Stimulated activated CD8-positive, alpha-beta memory T cell treated with anti-CD3 and anti-CD28 coated beads, Interleukin-7, amount 100 ng/mL, for 4 hours (primary cell): ENCODE results near the gene FREM2.

Experiments used
- DNase-seq, 2 donors: peaks; one replicate each; pipeline ENCODE4 v3.0.0-alpha.2; 2020; ENCODE audit warnings: low read depth in 2 of 2

The FREM2 gene

GRCh38 chr13:38687246-38688229 is 661 bp downstream of the FREM2 start:
- no peak for DNase-seq

DNA sequence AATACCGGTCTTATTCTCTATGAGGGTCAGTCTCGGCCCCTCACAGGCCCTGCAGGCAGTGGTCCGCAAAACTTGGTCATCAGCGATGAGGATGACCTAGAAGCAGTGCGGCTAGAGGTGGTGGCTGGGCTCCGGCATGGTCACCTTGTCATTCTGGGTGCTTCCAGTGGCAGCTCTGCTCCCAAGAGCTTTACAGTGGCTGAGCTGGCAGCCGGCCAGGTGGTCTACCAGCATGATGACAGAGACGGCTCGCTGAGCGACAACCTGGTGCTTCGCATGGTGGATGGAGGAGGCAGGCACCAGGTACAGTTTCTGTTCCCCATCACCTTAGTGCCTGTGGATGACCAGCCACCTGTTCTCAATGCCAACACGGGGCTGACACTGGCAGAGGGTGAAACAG is 1.8 kb downstream of the FREM2 start:
- DNase-seq: no peak

- DNase-seq: no peak
These were observed 3.4 kb downstream of the FREM2 start for GRCh38 chr13:38690231-38690630.

DNA sequence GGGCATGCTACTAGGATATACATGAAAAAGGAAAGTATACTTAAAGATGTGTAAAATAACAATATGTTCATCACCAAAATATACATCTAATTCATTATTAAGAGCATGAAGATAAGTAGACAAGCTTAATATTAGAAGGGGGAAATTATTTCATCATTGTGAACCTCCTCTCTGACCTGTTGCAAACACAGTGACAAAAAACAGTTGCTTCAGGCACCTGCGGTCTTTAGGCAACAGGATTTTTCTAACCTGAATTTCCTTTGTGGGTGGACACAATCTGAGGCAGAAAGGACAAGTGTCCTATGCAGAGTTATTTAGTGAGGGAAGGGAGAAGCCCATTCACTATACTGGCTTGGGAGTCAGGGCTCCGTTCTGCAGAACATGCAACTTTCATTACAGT is 6.3 kb downstream of the FREM2 start:
- DNase-seq: no peak

GRCh38 chr13:38693641-38694040 is 6.8 kb downstream of the FREM2 start:
- DNase-seq: no peak

DNA sequence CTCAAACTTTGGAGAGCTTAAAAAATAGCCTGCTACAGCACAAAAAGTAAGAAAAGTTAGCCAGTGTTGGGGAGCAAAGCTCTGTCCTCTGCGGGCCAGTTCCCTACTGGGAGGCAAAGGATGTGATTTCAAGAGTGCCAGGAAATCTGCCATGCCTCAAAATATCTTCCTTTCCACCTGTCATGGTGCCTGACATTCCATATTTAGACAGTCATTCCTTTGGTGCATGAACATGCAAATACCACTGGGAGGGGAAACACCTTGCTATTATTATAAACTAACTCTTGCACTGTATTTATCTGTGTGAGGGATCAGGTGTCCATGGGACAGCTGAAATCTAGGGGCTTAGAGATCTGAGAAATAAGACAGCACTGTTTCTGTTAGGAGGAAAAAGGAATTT is 10.3 kb downstream of the FREM2 start:
- DNase-seq: no peak

GRCh38 chr13:38697628-38698333 is 10.9 kb downstream of the FREM2 start:
- DNase-seq: no peak

DNA sequence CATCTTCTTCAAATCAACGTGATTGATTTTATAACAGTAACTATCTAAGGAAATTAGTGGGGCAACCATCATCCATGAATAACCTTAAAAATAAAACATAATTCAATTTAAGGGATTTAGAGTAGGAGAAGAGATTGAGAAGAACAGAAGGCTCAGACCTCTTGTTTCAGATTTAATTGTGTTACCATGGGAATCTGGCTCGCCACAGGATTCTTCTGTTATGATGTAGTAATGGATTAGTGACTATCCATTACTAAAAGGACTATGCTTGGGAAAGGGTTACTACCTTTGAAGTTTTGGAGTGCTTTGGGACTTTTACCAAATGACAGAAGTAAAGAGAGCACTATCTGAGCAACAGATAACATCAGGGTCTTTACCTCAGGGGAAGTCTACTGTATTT is 13.2 kb downstream of the FREM2 start:
- no peak for DNase-seq

- DNase-seq: no peak
These were observed 15.8 kb downstream of the FREM2 start for GRCh38 chr13:38702669-38703068.

DNA sequence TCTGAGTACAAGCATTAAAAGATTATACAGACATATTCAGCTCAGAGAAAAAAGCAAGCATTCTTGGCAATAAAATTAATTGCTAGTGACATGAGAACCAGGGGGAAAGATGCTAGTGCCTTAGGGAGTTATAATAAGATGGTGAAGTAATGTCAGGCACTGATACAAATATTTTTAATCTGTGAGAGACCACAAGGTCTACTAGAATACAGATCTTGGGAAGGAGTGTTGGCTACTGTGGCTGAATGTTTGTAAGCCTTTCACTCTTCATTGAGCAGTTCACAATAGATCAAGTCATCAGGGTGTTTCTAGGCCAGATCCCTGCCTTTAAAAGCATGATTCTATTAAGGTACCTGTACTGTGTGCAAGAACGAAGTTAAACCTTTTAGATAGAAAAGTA is 16.4 kb downstream of the FREM2 start:
- no peak for DNase-seq

DNA sequence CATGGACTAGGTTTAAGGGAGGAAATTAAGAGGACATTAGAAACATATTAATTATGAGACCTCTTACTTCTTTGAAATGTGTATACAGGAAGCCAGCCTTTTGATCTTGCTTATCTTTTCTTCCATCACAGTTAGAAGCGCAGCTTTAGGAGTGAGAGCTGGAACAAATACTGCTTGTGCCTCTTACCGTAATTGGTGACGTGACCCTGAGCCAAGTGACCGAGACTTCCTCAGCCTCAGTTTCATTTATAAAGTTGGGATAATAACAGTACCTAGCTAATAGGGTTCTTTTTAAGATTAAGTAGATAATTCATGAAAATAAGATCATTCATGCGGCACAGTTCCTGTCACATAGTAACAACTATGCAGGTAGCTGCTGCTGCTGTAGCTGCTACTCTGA is 18.5 kb downstream of the FREM2 start:
- DNase-seq: no peak

DNA sequence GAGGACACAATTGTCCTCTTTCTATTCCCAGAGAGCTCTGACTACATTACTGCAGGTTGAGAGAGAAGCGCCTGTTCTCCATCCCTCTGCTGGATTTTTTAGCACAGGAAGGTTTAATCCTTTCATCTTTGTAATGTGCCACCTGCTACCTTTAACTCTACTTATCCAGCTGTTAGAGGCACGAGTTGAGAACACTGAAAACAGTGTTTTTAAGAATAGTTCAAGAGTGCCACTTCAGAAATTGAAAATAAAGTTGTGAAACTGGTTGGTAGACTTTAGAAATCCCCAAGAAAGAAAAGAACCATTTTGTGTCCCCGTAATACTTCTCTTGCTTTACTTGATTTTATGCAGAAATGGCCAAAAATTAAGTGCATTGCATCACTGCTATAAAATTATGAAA is 20.6 kb downstream of the FREM2 start:
- no peak for DNase-seq

- no peak for DNase-seq
These were observed 26.2 kb downstream of the FREM2 start for GRCh38 chr13:38713046-38713445.

- no peak for DNase-seq
These were observed 31.5 kb downstream of the FREM2 start for GRCh38 chr13:38718374-38718773.

DNA sequence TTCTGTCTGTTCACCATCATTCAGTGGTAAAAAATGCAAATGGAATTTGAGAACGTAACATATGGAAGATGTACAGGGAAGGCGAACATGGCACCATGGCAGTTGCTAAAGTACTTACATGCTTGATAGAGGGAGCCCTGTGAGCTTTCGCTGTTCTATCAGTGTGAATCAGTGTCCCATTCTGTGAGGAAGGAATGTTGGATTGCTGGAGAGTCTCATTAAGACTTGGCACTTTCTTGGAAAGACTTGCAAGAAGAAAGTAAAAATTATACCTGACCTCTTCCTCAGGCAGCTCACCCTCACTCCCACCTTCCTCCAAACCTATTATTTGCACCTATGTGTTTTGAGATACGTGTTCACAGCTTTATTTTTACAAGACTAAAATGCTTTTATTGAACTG is 43.5 kb downstream of the FREM2 start:
- DNase-seq: no peak

DNA sequence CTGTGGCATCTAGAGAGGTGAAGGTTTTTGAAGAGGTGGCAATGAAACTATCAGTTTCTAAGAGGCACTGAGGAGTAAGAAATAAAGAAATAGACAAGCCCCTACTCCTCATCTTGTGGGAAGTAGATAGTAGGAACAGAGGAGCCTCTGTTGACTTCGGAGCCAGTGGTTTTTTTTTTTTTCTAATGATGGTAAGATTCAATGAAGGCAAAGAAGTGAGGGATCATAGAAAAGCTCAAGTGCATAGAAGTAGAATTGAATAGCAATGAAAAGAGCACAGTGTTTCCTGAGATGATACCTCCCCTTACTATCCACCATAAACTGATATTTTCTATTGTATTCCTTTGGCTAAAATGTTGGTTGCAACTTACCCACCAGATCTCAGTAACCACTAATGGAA is 46.3 kb downstream of the FREM2 start:
- no peak for DNase-seq

GRCh38 chr13:38735665-38736440 is 49.0 kb downstream of the FREM2 start:
- no peak for DNase-seq

DNA sequence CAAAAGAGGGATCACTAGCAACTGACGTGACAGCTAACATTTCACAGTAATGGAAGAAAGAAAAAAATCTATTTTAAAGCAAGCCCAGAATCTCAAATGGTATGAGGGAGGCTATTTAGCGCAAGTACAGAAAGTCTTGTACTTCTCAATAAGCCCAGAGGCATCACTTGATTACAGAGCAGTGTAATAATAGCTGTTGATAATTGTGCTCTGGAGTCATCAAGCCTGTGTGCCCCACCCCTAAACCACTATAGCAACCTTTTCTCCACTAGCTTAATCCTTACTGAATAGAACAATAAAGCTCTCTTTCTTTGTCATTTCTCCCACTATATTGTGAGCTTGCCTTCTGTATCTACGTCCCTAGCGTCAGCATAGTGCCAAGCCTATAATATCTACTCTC is 56.6 kb downstream of the FREM2 start:
- DNase-seq: no peak

DNA sequence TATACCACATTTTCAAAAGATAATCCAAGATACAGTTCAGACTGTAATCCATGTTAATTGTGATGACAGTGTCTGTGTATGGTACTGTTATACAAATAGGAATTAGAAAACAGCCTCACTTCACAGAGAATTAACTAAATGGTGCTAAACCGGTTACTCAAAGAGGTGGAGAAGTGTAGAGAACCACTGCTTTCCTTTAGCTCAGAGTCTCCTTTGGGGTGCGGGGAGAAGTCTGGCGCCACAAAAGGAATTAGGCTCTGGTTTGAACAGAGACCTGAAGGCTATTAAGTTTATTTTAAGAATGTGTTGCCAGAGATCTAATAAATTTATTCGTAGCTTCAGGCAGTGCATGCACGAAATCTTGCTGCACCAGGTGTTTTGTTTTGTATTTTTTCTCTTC is 65.8 kb downstream of the FREM2 start:
- DNase-seq: no peak

- DNase-seq: no peak
These were observed 67.0 kb downstream of the FREM2 start for GRCh38 chr13:38753878-38754277.

GRCh38 chr13:38755793-38756192 is 68.9 kb downstream of the FREM2 start:
- DNase-seq: no peak

DNA sequence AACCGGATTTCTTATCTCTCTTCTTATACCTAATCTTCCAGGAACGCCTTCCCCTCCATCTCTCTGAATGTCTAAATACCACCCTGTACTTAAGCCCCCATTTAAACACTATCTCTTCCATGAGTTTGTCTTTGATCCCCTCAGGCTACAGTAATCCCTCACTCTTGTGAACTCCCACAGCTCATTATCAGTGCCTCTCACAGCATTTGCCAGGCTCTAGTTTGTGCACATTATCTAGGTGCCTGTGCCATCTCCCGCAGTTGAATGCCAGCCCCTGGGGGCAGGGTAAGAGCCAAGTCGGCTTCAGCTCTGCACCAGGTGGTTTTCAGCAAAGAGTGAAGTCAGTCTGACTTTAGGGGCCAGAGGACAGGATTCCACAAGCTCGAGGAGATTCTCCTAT is 71.4 kb downstream of the FREM2 start:
- no peak for DNase-seq
